Medulla oblongata (tissue), 1 donor: Measurements from ENCODE around the gene GNB1L.
A peak's percentile ranks its signal among the peaks of the same experiment; 100 is the strongest.

ENCODE experiments used
- DNase-seq: peaks from one replicate; pipeline ENCODE4 v3.0.0-alpha.2; 2015; ENCODE audit errors: extremely low spot score

Gene GNB1L

GRCh38 chr22:19876314-19876940 is 21.8 kb upstream of the GNB1L start:
- DNase-seq: no peak

DNA sequence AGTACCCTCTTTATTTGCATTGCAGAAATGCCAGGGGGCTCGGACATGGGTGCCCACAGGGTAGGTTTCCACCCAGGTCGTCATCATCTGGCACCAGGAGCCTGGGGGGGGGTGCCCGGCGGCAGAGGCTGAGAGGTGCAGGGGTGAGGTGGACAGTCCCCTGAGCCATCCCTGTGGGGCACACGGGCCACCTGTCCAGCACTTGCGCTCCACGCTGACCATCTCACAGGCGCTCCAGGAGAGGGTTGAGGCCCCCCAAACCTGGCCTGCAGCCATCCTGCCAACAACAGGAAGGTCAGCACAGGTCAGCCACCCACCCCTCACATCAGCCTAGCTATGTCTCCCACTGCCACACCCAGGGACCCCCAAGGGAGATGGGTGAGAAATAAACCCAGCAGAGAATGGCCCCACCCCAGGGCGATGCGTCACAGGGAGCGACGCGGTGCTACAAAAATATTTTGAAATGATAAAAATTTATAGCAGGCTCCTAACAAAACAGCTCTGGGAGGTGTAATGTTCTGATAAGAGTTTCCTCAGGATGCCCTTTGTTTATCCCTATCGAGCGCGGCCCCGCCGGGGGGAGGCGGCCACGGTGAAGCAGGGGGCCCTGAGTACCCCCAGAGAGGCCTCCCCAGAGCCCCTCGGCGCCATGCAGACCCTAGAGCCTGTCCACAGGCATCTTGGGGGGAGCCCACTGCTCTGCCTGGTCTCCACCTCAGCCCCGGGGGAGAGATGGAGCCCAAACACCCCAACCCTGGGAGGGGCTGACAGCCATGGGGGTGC is 21.0 kb upstream of the GNB1L start:
- DNase-seq: no peak

DNA sequence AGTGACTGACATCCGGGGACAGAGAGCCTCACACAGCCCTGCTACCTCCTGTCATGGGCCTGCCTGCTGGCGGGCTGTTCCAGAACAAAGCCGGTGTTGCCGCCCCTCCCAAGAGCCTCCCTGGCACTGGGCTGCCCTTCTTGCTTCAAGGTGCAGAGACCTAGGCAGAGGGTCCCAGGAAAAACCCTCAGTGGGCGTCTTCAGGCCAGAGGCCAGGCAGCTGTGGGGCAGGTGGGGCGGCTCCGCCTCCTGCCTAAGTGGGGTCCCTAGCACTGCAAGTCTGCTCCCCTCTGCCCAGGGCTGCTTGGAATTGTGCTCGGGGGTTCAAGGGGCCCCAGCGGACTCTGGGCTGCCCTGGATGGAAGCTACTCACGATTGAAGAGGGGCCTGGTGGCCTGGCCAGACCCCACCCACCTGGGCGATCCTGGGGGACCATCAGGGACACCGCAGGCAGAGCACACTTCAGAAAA is 20.4 kb upstream of the GNB1L start:
- DNase-seq: no peak

DNA sequence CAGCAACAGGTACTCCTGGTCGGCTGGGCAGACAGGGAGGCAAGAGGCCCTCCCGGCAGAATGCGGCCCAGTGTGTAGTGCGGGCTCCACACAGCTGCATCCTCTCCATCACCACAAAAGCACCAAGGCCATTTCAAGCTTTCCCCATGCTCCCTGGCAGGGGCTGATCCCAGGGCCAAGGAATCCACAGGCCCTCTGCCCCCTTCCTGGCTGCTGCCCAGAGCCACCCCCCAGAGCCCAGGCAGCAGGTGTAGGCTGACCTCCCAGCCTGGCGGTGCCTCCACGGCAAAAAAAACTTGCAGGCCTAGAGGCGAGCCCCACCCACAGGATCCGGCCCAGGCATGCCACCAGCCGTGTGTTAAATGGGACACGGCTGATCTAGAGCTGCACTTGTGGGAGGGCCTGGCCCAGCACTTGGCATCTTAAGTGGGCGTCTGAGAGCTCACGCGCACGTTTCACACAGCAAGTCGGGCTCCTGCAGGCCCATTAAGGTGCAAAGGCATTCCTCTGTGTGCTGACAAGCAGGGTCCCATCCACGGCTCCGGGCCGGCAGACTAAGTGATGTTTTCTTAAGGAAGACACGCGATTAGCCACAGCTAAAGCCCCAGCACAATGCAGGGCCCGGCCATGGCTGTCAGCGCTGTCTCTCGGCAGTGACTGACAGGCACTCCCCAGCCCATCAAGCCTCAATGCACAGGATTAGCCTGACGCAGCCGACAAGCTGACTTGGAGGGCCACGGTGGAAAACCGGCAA is 19.8 kb upstream of the GNB1L start:
- no peak for DNase-seq

- DNase-seq: no peak
Observed at GRCh38 chr22:19873960-19874306, 19.3 kb upstream of the GNB1L start.

GRCh38 chr22:19873138-19873959 is 18.7 kb upstream of the GNB1L start:
- no peak for DNase-seq

GRCh38 chr22:19872779-19873137 is 18.1 kb upstream of the GNB1L start:
- no peak for DNase-seq

DNA sequence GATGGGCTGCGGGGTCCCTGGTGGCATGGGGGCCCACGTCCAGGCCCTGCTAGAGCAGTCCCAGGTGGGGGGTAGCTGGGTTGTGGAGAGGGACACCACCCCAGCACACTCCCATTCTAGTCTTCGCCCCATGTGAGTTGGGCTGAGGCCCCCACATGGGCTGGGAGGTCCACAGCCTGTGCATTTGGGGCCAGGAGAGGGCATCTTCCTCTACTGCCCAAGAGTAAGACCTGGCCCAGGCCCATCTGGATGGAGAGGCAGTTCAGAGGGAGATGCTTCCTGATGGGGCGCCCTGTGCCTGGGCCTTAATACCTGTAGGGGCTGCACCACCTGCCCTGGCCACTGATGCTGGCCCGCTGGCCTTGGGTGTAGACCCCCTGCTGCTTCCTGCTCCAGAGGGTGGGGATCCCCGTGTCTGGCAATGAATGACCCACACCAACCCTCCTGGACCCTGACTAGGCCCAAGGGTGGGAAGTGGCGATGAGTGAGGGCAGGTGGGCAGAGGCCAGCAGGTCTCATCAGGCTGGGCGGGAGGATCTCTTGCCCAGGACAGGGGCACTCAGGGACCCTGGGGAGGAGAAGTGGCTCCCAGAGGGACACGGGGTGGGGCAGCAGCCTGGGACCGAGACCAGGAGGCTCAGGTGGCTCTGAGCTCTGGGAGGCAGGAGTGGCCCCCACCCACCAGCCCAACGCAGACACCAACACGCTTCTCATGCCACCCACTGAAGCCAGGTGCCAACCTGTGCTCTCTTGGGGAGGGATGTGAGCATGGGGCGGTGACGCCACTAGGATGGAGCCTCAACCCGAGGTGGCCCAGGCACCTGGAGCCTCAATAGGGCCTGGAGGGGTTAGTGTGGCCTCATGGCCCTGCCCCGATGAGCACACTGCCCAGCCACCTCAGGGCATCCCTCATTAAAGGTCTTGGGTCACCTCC is 17.4 kb upstream of the GNB1L start:
- DNase-seq: no peak

GRCh38 chr22:19871023-19871844 is 16.6 kb upstream of the GNB1L start:
- no peak for DNase-seq

DNA sequence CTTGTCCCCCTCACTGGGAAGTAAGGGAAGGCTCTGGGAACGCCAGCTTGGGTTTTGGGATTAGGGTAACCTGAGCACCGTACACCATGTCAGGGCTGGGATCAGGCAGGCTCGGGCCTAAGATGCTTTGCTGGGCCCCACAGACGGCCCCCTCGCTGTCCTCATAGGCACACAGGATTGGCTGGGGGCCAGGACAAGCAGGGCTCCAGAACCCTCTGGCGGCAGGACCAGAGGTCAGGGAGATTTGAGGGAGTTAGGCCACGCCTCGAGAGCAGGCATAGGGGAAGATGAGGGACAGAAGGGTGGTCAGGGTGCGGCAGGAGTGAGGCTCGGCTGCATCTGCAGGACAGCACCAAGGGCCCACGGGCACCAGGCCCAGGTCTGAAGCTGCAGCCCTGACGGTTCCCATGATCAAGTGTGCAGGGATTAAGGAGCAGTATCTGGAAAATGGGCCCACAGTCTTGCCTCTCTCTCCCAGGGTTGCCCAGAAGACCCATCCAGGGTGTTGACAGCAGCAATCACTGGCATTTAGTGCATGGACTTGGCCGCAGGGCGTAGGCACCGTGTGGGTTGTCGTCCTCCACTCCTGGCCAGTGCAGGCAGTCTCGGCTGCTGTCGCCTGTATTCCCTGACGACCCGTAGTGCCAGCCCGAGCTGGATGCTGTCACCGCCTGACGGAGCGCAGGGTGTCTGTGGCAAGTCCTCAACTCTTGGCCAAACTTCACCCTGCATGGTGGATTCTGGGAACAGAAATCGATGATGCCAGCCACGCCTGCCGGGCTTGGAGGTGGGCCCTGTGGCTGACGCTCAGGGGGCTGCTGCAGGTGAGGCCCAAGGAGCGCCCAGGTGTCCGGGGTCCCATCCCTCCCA is 15.7 kb upstream of the GNB1L start:
- no peak for DNase-seq

DNA sequence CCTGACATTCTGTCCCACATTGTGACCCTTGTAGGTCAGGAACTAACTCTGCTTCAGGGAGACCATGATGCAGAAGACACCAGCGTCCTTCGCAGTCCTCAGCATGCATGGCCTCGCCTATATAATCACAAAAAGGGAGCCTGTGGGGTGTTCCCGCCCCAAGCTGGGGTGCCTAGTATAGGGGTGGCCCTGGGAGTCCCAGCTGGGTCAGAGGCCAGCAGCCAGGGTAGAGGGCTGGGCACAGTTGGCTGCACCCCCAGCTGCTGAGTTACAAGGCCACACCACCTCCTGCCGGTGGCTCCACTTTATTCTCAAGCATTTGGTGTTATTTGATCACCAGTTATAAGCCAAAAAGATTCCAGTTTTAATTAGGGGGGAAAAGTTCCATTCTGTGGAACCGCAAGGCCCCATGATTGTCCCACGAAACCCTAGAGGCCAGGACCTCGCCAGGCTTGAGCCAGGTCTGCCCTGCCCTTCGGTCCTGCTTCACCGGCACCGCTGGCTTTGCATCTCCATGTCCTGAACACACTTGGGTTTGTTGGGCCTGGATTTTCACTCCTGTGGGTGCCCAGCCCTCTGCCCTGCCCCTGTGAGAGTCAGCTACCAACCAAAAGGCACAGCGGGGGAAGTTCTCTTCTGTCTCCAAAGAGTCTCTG is 15.0 kb upstream of the GNB1L start:
- no peak for DNase-seq

GRCh38 chr22:19868773-19869471 is 14.2 kb upstream of the GNB1L start:
- DNase-seq: peak; percentile 51

- no peak for DNase-seq
Observed at GRCh38 chr22:19868333-19868732, 13.7 kb upstream of the GNB1L start.

- no peak for DNase-seq
Observed at GRCh38 chr22:19867617-19868016, 12.9 kb upstream of the GNB1L start.

- no peak for DNase-seq
Observed at GRCh38 chr22:19866665-19867009, 12.0 kb upstream of the GNB1L start.

DNA sequence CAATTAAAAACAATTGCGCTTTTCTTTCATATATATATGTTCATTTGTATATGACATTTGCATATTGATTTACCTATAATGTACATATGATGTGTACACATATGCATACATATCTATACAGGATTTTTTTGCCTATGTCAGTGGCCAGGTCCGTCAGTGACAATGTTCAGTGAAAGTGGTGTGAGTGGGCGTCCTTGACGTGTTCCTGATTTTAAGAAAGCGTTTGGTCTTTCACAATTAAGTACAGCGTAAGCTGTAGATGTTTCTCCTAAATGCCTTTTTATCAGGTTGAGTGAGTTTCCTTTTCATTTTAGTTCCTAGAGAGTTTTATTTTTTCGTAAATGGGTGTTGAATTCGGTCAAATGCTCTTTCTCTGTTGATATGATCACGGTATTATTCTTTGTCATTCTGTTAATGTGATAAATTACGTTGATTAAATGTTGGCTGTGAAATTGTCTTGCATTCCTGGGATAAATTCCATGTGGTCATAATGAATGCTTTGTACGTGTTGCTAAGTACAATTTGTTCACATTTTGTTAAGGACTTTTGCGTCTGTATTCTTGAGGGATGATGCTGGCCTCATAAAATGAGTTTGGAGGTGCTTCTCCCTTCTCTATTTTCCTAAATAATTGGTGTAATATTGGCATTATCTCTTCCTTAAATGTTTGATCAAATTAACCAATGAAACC is 10.6 kb upstream of the GNB1L start:
- no peak for DNase-seq

DNA sequence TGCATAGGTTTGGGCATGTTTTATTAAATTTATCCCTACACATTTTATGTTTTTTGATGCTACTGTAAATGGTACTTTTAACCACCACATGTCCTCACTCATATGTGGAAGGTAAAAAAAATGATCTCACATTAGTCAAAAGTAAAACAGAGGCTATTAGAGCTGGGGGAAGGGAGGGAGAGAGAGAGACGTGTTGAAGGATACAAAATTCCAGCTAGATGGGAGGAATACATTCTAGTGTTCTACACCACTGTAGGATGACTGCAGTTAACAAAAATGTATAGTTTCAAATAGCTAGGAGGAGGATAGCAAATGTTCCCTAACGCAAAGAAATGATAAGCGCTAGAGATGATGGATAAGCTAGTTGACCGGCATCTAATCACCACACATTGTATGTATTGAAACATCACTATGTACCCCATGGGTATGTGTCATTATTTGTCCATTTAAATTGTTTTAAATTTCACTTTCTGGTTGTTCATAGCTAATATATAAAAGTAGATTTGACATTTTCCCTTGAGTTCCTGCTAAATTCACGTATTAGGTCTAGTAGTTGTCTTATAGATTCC is 9.9 kb upstream of the GNB1L start:
- no peak for DNase-seq
